Activated gamma-delta T cell treated with anti-CD3 and anti-CD28 coated beads, Interleukin-2, amount 50 U/mL, for 16 hours (primary cell): Measurements from ENCODE around the gene FKBP1C.
"Not testable (repeated sequence)": the region's sequence is repeated elsewhere in the genome, so short reads cannot be mapped to it uniquely, and the experiment has no call there.

Source experiments
- DNase-seq: peaks from one replicate; pipeline ENCODE4 v3.0.0-alpha.2; 2020; ENCODE audit warnings: low read depth

The FKBP1C gene

DNA sequence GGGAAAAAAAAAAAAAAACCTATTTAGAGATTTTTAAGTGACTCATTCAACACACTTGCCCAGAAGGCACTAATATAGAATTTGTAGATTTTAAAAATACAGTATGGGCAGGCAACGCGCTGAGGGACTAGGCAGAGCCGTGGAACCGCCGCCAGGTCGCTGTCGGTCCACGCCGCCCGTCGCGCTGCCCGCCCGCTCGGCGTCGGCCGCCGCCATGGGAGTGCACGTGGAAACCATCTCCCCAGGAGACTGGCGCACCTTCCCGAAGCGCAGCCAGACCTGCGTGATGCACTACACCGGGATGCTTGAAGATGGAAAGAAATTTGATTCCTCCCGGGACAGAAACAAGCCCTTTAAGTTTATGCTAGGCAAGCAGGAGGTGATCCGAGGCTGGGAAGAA lies at the start of gene FKBP1C:
FKBP1C (plus strand) TSS at position 127 of the 400 bp plus-strand sequence.
- DNase-seq, result not testable (repeated sequence)

DNA sequence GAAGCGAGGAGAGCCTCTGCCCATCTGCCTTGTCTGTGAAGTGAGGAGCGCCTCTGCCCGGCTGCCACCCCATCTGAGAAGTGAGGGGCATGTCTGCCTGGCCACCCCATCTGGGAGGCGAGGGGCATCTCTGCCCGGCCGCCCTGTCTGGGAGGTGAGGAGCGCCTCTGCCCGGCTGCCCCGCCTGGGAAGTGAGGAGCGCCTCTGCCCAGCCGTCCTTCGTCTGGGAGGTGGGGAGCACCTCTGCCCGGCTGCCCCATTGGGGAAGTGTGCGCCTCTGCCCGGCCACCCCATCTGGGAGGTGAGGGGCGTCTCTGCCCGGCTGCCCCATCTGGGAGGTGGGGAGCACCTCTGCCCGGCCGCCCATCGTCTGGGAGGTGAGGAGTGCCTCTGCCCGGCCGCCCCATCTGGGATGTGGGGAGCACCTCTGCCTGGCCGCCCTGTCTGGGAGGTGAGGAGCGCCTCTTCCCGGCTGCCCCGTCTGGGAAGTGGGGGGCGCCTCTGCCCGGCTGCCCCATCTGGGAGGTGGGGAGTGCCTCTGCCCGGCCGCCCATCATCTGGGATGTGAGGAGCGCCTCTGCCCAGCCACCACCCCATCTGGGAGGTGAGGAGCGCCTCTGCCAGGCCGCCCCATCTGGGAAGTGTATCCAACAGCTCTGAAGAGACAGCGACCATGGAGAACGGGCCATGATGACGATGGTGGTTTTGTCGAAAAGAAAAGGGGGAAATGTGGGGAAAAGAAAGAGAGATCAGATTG lies 47.0 kb upstream of the FKBP1C start:
- DNase-seq, result not testable (repeated sequence)

DNA sequence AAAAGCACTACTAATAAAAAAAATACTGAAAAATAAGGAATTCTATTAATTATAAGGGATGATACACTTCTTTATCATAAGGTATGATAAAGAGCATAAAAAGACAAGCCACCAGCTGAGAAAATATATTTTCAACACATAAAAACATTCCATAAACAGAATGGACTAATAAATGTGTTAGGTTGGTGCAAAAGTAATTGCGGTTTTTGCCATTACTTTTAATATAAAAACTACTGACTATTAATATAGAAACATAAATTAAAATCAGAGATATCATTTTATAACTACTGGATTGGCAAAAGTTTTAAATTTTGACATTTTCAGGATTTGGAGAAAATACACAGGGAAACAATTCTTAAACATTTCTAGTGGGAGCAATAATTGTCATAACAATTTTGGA lies 37.1 kb upstream of the FKBP1C start:
- no peak for DNase-seq

DNA sequence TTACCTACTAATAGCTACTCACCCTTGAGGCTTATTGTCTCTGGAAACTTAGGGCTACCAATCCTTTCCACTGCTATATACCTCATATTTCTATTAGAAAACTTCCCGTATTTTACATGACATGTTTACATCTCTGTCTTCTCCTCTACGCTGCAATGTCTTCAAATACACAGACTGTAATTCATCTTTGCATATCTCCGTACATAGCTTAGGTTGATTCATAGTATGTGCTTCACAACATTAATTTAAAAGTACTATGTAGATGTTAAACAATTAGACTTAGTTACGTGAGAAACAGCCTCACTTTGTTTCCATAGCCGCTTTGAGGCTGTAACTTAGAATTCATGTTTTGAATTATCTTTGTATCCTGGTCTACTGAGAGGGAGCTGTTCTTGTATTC lies 35.1 kb upstream of the FKBP1C start:
- no peak for DNase-seq

DNA sequence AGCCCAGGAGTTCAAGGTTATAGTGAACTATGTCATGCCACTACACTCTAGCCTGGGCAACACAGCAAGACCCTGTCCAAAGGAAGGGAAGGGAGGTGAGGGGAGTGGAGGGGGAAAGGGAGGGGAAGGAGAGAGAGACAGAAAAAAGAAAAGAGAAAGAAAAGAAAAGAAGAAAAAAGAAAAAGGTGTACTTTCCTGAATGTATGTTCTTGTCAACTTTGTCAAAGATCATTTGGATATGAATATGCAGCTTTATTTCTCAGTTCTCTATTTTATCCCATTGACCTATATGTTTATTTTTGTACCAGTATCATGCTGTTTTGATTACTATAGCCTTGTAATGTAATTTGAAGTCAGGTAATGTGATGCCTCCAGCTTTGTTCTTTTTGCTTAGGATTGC lies 30.9 kb upstream of the FKBP1C start:
- DNase-seq, result no peak

DNA sequence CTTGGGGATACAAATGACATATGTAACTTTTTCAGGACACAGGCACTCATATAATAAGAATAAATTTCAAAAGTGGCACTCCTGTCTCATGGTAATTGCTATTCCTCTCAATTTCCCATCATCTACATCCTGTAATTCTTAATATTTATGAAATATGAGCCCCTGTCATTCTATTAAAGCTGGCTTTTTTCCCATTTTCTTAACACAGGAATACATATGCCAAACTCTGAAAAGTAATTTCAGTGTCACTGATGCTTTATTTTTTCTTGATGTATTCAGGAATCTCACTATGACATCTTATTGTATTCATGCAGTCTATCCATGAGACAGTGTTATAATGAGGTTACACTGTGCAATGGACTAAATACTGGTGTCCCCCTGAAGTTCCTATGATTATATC lies 24.3 kb upstream of the FKBP1C start:
- no peak for DNase-seq

DNA sequence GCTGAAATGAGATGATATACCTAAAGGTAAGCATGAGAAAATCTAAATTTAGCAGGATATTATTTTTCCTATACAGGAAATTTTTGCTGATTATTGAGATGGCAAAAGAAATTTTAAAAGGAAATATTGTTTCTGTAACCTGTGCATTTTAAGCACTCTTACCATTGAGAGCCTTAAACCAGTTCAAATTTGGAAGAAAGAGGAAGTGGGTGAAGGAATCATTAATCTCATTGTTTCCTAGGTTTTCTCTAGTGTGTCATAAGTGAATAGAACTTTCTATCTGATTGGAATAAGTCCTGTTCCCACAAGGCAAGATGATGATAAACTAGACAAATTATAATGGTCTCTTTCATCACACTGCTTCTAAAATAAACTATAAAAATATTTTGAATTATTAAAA lies 22.4 kb upstream of the FKBP1C start:
- DNase-seq, result no peak

DNA sequence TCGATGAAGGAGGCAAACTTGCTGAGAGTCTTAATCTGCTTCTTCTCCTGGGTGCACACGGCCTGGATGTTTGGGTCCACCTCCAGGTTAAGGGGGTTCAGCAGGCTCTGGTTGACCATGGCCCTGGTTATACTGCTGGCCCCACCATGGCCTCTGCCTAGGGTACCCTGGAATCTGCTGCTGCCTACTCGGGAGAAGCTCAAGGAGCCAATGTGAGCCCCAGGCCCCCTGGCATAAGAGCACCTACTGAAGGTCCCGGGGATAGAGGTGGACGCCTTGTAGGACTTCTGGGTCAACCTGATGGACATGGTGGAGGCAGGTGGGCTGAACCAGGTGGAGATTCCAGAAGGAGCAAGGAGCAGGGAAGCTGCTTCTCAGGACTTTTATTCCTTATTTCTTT lies 17.9 kb upstream of the FKBP1C start:
- DNase-seq, result no peak

DNA sequence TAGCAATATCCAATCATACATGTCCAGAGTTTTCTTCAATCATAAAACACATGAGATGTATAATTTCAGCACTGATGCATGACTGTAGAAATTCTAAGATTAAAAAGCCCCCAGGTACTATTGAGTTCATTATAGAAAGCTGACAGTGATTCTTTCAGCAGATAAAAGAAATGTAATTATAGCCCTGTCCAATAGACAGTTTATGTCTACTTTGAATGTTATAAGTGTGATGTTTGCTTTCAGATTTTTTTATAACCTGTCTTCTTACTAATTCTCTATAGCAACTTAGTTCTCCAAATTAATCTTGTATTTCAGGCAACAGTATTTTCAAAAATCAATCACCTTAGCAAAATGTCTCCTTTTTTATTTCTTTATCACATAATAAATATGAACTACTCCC lies 13.5 kb upstream of the FKBP1C start:
- DNase-seq, result no peak

DNA sequence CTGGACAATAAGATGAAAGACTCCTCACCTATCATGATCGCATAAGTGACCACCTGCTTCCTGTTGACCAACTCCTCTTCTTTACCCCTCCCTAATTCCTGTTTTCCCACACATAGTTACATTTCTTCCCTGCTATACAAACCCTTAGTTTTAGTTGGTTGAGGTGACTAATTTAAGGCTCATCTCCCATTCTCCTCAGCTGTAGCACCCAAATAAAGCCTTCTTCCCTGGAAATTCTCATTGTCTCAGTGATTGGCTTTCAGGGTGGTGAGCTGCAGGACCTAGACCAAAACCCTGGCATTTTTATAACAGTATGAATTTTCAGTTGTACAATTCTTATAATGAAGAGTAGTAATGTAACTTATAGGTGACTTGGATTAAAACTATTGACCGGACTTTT lies 2.1 kb downstream of the FKBP1C start:
- DNase-seq, result no peak

DNA sequence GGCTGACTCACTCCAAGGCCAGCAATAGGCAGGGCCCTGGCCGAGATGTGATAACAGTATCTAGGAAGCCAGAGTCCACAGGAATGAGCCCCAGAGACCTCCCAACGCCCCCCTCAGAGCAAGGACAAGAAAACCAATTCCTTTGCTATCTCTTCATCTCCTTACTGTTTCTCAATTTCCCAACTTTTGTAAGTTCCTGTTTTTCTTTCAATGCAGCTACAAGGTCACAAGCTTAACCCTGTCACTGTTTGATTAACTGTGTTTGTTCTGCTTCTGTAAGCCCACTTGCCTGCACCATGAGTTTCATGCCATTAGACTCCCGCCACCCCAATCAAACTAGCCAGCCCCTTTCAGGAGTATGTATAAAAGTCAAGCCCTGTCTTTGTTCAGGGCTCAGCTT lies 3.5 kb downstream of the FKBP1C start:
- no peak for DNase-seq

DNA sequence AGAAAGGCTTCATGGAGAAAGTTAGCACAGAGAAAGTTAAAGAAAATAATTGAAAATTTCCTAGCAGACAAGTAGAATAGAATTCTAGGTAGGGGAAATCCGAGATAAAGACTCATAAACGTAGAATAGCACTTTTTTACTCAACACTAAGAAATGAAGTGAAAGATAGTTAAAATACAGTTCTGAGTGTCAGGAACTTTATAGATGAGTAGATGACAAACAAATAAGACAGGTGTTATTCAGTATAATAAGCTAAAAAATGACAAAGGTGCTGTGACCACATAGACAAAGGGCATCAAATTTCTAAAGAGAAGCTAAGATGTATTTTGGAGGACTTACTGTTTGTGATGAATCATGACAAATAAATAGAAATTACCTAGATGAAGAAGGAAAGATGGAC lies 12.9 kb downstream of the FKBP1C start:
- DNase-seq, result no peak

DNA sequence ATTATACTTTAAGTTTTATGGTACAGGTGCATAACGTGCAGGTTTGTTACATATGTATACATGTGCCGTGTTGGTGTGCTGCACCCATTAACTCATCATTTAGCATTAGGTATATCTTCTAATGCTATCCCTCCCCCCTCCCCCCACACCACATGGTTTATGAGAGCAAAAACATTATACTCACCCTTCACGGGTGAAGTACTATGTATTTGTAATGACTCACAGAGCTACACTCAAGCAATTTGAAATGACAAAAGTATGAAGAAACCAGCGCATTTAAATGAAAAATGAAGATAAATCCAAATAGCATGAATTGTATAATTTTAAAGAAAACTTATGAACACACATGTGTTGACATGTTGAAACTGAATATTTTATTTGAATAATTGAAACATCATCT lies 14.7 kb downstream of the FKBP1C start:
- not testable (repeated sequence) for DNase-seq

DNA sequence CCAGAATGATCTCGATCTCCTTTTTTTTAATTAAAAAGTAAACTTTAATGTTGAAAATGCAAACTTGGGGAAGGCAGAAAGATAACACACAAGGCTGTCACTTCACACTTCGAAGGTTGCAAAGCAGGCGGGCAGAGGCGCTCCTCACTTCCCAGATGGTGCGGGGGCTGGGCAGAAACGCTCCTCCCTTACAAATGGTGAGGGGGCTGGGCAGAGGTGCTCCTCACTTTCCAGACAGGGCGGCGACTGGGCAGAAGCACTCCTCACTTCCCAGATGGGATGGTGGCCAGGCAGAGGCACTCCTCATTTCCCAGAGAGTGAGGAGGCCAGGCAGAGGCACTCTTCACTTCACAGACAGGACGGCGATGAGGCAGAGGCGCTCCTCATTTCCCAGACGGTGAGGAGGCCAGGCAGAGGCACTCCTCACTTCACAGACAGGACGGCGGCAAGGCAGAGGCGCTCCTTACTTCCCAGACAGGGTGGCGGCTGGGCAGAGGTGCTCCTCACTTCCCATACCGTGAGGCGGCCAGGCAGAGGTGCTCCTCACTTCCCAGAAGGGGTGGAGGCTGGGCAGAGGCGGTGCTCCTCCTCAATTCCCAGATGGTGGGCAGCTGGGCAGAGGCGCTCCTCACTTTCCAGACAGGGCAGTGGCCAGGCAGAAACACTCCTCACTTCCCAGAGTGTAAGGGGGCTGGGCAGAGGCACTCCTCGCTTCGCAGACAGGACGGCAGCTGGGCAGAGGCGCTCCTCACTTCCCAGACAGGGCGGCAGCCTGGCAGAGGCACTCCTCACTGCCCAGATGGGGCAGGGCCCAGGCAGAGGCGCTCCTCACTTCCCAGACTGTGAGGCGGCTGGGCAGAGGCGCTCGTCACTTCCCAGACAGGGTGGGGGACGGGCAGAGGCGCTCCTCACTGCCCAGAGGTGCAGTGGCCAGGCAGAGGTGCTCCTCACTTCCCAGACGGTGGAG lies 16.9 kb downstream of the FKBP1C start:
- not testable (repeated sequence) for DNase-seq

DNA sequence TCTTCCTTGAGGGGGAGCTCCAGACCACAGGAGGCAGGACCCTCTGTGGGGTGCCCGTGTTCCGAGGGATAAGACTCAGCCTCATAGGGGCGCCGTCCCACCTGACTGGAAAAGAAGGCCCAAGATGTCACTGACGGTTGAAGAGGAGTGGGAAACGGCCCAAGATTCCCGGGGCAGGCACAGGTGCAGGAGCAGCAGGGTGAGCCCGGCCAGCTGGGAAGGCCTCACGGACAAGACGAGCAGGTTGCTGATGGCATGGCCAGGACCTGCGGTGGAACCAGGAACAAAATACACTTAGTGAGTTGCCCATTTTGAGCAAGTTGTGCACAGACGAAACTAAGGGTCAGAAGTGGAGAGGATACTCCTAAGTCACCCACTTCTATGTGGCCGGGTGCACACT lies 18.8 kb downstream of the FKBP1C start:
- DNase-seq, result not testable (repeated sequence)

DNA sequence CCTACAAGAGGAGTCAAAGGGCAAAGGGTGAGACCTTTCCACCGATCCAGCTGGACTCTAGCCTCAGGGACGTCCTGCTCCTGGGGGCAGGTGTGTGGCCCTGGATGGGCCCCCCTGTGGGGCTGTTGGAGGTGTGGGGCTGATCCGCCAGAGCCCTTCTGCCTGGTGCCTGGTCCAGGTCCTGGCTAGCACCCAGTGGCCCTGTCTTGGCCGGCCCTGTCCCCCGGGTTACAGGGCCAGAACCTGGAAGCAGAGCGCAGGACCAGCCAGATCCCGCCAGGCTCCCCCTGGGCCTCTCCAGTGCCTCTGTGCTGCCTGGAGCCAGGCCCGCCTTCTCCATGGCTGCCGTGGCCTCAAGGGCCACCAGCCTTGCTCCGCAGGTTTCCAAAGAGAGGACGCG lies 19.2 kb downstream of the FKBP1C start:
- DNase-seq, result not testable (repeated sequence)

DNA sequence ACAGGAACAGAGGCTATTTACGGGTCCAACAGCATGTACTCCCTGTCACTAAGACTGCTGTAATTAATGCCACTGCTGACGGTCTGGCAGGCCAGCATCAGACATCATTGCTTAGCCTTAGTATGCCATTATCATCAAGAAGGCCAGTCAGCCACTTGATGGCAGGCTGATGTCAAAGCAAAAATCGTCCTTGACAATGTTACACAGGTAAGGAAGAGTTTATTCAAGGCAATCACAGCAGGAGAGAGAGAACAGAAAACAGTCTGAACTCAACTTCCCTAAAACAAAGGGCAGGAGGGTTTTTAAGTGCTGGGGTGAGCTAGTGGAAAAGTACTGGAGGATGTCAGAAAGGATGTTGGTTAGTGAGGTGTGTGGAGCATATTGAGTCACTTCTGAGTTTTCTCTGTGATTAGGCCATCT lies 25.1 kb downstream of the FKBP1C start:
- DNase-seq, result no peak

DNA sequence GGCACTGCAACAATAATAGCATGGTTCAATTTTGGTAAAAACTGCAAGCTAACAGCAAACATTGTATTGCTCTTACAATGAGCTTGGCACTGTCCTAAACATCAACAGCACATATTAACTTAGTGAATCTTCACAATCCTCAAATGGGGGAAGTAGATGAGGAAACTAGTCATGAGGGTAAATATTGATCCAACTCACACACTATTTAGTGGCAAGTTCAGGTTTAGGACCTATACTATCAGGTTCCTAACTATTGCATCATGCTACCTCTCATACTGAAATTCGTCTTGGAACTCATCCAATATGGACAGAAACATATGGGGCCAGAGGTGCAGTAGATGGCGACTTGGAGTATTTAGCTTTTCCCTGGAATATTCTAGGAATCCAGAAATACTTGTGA lies 34.2 kb downstream of the FKBP1C start:
- DNase-seq, result no peak

DNA sequence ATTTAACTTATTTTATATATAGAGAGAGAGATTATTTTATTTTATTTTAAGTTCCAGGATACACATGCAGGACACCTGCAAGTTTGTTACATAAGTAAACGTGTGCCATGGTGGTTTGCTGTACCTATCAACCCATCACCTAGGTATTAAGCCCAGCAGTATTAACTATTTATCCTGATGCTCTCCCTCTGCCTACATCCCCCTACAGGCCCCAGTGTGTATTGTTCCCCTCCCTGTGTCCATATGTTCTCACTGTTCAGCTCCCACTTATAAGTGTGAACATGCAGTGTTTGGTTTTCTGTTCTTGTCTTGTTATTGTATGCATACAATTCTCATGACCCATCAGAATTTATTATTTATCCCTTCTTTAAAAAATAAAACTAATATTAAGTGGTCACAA lies 34.6 kb downstream of the FKBP1C start:
- no peak for DNase-seq

DNA sequence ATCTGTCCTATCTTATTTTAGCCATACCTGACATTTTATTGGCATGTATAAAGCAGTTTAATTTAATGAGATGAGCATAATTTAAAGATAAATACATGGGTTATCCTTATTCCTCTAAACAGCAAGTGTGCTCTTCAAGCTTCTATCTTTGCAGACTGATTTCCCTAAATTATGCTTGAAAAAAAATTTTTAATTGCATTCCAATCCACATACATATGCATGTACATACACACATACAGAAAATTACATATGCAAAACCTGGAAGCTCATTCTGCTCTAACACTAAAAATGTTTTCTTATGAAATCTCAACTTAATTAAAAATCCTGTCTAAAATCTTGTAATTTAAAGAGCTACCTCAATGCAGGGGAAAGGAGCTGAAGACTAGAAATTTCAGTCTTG lies 35.3 kb downstream of the FKBP1C start:
- DNase-seq, result no peak

DNA sequence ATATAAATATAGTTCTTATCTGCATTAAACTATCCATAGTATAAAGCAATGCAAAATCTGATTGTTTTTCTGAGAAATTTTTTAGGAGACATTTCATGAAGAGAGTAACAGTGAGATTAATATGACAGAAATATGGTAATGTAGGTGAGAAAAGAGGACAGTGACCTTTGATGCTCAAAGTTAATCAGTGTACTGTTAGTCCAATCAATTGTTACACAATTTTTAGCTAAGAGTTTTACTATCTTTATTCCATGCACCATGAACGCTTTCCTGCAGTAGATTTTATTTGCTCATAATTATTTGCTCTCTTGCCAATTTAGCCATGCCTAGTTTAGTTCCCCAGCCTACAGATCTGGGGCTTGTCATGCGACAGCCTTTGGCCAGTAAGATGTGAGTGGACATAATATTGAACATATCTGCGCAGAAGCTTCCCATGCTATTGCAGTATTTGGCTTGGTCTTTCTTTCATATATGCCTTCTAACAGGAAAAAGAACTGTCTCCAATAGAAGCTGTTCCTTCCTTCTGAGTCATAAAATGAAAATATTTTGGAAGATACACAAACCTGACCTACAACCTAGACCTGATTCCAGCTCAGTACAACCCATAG lies 38.7 kb downstream of the FKBP1C start:
- DNase-seq, result no peak

DNA sequence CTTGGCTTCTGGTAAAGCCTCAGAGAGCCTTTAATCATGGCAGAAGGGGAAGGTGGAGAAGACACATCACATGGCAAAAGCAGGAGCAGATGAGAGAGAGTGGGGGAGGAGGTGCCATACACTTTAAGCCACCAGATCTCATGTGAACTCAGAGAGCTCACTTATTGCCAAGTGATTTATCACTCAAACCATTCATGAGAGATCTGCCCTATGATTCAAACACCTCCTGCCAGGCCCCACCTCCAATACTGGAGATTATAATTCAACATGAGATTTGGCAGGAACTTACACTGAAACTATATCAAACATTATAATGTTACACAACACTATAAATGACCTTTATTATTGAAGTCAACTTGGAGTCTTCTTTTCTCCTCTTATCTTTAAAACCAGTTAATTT lies 47.9 kb downstream of the FKBP1C start:
- no peak for DNase-seq

DNA sequence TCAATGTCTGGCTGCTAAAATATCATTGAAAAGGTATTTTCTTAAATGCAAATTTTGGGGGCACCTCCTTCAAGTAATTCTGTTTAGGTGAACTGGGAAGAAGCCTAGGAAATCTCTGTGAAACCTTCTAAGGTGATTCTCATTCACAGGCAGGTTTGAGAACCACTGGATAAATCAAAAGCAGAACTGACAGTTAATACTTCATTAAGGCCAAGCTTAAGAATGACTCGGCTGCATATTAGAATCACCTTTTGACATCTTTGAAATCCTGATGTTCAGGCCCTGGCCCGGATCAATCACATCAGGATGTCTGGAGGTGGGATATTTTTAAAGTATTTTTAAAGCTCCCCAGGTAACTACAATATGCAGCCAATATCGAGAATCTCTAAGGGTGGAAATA lies 50.6 kb downstream of the FKBP1C start:
- no peak for DNase-seq
